GM18873 (cell line): ENCODE results near the gene RC3H1.
"Not testable (repeated sequence)": the region's sequence is repeated elsewhere in the genome, so short reads cannot be mapped to it uniquely, and the experiment has no call there.

Source experiments
- ATAC-seq: cut with Tn5 transposase; IDR thresholded peaks from one replicate; pipeline ENCODE4 v1.9.1; 2021; ENCODE audit warnings: mild to moderate bottlenecking, moderate library complexity, moderate number of reproducible peaks; ENCODE audit not compliant: unreplicated experiment, low FRiP score

Gene RC3H1

GRCh38 chr1:173963477-173963876 is 58.7 kb downstream of the RC3H1 start:
- ATAC-seq = no peak

DNA sequence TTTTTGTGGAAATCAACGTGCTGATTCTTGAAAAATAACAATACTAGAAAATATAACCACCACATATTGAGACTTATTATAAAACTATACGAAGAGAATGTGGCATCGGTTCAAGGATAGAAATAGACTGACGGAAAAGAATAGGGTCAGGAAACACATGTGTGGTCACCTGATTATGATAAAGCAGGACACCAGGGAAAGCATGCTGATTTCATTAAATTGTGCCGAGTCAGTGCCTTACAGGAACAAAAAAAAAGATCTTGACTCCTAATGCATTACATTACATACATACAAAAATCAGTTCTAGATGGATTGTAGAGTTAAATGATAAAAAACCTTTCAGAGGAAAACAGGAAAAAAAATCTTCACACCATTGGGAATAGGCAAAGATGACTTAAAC is 61.5 kb downstream of the RC3H1 start:
- ATAC-seq = no peak

GRCh38 chr1:173954179-173954578 is 68.0 kb downstream of the RC3H1 start:
- ATAC-seq = no peak

- no peak for ATAC-seq
Measured at GRCh38 chr1:173948594-173948993, 73.6 kb downstream of the RC3H1 start.

GRCh38 chr1:173946380-173946921 is 75.7 kb downstream of the RC3H1 start:
- no peak for ATAC-seq

DNA sequence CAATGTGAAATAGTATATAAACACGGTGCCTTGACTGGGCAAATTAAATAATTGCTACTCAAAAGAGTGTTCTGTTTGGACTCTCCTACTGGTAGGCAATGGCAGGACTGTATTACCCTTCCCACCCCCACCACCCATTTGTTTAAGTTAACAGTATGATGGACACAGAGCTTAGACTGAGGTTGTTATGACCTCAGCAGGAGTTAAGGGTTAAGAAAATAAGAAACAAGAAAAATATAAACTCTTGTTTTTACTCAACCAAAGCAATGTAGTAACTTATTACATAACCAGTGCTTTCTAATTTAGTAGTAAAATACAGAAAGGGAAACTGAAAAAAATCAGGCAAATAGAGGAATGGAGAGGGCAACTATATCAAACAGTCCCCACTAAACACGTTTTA is 85.1 kb downstream of the RC3H1 start:
- ATAC-seq = no peak

DNA sequence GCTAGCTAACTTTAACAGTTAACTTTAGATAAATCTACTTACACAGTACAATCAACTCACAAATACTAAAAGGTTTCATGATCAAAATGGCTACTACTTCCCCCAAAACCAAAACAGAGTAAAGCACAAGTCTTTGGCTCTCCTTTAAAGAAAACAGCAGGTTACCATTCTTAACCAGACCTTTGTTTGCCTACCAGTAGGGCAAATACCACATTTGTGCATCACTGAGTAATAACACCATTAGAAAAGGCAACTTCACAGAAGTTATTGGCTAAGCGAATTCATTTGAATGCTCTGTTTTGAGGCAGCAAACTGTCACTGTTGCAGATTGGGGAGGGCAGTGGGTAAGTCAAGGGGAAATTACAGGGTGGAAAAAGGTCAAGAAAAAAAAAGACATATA is 87.7 kb downstream of the RC3H1 start:
- no peak for ATAC-seq

- ATAC-seq = not testable (repeated sequence)
Measured at GRCh38 chr1:173930541-173930940, 91.6 kb downstream of the RC3H1 start.

GRCh38 chr1:173925306-173926242 is 96.6 kb downstream of the RC3H1 start:
- ATAC-seq = no peak

DNA sequence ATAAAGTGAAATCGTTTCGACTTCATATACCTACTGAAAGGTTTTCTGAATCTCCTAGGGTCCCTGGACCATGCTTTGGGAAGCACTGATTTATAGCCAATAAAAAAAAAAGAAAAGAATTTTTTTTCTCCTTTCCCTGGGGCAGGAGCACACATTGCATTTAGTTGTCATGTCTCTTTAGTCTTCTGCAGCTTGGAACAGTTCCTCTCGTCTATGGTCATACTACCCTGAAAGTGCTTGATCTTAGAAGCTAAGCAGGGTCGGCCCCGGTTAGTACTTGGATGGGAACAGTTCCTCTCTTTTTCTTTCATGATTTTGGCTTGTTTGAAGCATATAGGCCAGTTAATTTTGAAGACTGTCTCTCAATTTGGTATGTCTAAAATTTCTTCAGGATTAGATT is 101.3 kb downstream of the RC3H1 start:
- ATAC-seq = no peak

GRCh38 chr1:173917635-173918493 is 104.3 kb downstream of the RC3H1 start:
- ATAC-seq = no peak

GRCh38 chr1:173917149-173917548 is 105.0 kb downstream of the RC3H1 start, which contains the start of gene SERPINC1:
Gene SERPINC1 (minus strand): TSS chr1:173917327. CDS start chr1:173917259, 68 bp downstream.
- ATAC-seq = no peak

- ATAC-seq = no peak
Measured at GRCh38 chr1:173916667-173917066, 105.5 kb downstream of the RC3H1 start.

GRCh38 chr1:173915596-173915995 is 106.6 kb downstream of the RC3H1 start:
- no peak for ATAC-seq

GRCh38 chr1:173914366-173914871 is 107.7 kb downstream of the RC3H1 start:
- no peak for ATAC-seq

- ATAC-seq = no peak
Measured at GRCh38 chr1:173913111-173913510, 109.0 kb downstream of the RC3H1 start.

DNA sequence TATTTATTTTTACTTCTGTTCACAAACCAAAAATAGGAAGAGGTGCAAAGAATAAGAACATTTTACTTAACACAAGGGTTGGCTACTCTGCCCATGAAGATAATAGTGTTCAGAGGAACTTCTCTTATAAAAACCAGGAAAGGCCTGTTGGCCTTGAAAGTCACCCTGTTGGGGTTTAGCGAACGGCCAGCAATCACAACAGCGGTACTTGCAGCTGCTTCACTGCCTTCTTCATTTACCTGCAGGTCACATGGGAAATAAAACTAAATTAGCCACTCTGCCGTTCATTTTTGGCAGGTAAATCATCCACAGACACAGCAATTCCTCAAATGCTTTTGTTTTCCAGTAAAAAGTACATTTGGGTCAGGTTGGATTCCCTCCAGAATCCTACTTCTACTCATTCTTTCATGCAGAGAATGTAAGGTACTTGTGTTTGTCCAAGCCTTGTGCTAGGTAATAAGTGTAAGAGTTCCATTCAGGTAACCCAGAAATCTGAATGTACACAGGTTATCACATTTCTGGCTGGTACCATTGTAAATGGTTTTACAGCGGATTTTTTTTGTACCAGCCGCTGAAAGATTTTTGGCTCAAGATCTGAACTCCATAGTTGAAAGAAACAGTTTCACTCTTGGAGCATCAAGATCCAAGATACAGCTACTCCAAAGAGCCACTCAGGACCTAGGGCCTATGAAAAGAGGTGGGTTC is 118.2 kb downstream of the RC3H1 start:
- ATAC-seq = no peak

DNA sequence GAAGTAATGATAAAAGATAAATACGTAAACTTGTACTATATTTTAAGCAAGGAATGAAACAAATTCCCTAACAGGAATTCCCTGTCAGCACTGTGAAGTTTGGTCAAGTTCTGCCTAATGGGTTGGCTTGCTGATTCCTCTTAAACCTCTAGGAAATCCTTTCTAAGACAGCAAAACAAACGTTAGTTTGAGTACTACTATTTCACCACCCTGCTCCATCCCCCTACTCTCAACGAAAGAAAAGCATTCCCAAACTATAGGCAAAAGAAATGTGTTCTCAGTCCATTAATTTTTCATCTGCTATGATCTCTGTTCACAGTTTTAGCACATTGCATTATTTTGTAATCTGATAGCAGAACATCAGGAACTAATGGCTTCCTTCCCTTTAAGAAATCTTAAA is 121.2 kb downstream of the RC3H1 start:
- no peak for ATAC-seq

GRCh38 chr1:173900427-173900826 is 121.7 kb downstream of the RC3H1 start:
- no peak for ATAC-seq

DNA sequence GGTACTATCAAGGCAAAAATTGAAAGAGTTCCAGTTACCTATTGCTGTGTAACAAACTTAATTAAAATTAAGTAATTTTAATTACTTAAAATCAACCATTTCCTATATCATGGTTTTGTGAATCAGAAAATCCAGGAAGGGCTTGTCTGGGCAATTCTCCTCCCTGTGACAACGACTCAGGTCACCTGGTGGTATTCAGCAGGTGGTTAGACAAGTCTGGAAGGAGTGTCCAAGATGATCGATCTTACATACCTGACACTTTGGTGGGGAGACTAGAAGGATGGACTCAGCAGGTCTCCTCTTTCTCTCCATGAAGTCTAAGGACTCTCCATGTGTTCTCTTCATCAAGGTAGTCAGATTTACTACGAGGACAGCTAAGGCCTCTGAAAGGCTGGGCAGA is 128.0 kb downstream of the RC3H1 start:
- no peak for ATAC-seq
